ENCODE measurements around the gene PLXDC2.

PLXDC2 gene

DNA sequence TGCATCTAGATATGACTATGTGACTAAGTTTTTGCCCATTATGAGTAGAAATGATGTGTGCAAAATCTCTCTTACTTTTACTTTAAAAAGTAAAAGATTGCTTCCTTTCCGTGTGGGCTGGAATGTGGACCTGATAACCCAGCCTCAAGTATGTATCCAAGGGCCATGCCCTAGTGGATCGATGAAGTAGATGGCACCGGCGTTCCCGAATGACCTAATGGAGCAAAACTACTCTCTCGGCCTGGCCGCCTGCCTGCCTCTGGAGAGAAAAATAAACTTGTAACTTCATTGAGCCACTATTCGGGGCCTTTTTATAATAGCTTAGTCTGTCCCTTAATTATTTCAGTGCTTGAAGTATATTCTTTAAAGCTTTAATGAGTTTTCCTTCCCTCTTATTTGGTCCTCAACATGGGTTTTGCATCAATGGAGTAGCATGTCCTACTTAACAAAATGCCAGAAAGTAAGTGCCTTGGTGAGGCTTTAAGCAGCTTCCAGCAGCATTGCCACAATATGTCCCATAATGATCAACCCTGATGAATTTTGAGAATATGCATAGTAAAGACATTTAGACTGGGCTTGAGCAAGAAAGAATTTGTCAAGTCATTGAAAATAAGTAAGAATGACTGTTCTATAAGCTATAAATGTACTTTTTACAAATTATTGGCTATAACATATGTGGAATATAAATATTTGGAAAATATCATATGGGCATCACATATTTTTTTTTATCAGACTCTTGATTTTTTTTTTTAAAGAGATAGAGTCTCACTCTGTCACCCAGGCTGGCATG, 61.4 kb downstream of the PLXDC2 start:
- CTCF ChIA-PET, result no interaction called here
- no peak for DNase-seq (ENCODE audit: extremely low spot score)
- no peak for TF ChIP-seq FOXM1 (IDR thresholded peaks at IDR 0.05; ENCODE audit: borderline replicate concordance)
- TF ChIP-seq FOXA1 (IDR thresholded peaks at IDR 0.05), result no peak
- POLR2A ChIA-PET, result no interaction called here

DNA sequence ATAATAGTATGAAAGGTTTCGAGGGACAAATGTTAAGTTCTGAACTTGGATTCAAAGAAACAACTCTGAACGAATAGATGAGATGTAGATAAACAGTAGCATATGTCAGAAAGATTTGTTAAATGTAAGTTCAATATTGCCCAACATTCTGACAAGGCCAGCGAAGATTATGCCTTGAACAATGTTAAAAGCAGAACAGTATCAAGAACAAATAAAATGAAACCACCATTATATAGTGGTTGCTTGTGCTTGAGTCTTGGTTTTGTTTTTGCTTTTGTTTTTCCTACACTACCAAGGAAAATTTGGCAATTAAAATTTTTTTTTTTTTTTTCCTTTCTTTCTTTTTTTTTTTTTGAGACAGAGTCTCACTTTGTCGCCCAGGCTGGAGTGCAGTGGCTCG, 66.4 kb downstream of the PLXDC2 start:
- CTCF ChIA-PET, result no interaction called here
- POLR2A ChIA-PET, result no interaction called here

DNA sequence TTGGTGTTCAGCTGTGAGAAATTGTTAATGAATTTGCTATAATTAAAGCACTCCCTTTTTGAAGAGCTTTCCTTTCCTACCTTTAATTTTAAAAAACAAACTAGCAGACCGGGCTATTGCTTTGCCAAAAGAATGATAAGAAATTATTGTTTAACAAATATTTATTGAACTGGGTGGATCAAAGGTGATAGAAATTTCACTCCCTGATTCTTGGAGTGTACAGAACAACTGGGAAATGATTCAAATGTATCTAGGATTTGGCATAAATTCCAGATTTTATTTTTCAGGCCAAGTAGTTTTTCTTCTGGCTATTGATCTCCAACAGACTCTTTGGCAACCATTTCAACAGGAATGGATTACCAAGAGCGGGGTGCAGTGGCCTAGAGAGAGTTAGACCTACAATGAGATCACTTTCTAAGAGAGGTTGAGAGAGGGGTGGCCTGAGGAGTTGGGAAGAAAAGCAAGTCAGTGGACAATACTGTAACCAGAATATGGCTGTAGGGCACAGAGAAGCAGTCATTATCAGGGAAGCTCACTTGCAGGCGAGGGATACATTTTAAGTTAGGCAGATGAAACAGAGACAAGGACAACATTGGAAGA, 71.9 kb downstream of the PLXDC2 start:
- POLR2A ChIA-PET, result no interaction called here
- TF ChIP-seq SP1 (IDR thresholded peaks at IDR 0.05), result no peak
- no peak for TF ChIP-seq ZNF384 (IDR thresholded peaks at IDR 0.05)
- no peak for TF ChIP-seq BHLHE40 (IDR thresholded peaks at IDR 0.05; ENCODE audit: borderline replicate concordance)
- no peak for TF ChIP-seq ARNT (IDR thresholded peaks at IDR 0.05)
- no peak for TF ChIP-seq CTBP1 (IDR thresholded peaks at IDR 0.05; ENCODE audit: borderline replicate concordance)
- no peak for TF ChIP-seq FOXK2 (IDR thresholded peaks at IDR 0.05)
- TF ChIP-seq ELF4 (IDR thresholded peaks at IDR 0.05), result no peak
- TF ChIP-seq L3MBTL2 (conservative IDR thresholded peaks at IDR 0.05), result no peak
- TF ChIP-seq NFRKB (IDR thresholded peaks at IDR 0.05), result no peak
- no peak for TF ChIP-seq FOXM1 (IDR thresholded peaks at IDR 0.05; ENCODE audit: borderline replicate concordance)
- TF ChIP-seq HDGF (IDR thresholded peaks at IDR 0.05; ENCODE audit: borderline replicate concordance), result no peak
- no peak for TF ChIP-seq FOXA1 (IDR thresholded peaks at IDR 0.05)
- TF ChIP-seq, protein P1, sequence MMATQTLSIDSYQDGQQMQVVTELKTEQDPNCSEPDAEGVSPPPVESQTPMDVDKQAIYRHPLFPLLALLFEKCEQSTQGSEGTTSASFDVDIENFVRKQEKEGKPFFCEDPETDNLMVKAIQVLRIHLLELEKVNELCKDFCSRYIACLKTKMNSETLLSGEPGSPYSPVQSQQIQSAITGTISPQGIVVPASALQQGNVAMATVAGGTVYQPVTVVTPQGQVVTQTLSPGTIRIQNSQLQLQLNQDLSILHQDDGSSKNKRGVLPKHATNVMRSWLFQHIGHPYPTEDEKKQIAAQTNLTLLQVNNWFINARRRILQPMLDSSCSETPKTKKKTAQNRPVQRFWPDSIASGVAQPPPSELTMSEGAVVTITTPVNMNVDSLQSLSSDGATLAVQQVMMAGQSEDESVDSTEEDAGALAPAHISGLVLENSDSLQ (IDR thresholded peaks at IDR 0.05), result no peak
- no peak for TF ChIP-seq LEF1 (IDR thresholded peaks at IDR 0.05; ENCODE audit: borderline replicate concordance)
- no peak for TF ChIP-seq TARDBP (IDR thresholded peaks at IDR 0.05)
- TF ChIP-seq SUZ12 (IDR thresholded peaks at IDR 0.05), result no peak
- no peak for DNase-seq (ENCODE audit: extremely low spot score)
- CTCF ChIA-PET, result no interaction called here

More for the DNA sequence above, 66.4 kb downstream of the PLXDC2 start:
- no peak for TF ChIP-seq FOXM1 (IDR thresholded peaks at IDR 0.05; ENCODE audit: borderline replicate concordance)
- no peak for TF ChIP-seq SP1 (IDR thresholded peaks at IDR 0.05)
- DNase-seq (ENCODE audit: extremely low spot score), result no peak

DNA sequence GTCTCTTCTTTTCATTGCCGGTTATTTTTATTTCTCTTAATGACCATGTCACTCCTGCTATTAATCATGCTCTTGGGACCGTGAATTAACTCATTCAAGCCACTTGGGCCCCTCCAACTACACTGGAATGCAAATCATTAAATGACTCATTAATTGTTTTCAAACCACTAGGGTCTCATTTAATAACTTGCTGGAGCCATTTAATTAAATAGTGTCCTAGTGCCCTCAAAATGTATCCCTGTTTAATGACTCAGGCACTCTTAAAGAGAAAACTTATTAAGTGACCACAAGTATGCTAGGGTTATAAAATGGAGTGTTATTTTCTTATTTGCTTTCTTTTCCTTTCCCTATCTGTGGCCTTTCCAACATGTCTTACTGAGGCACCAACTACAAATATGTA, 73.0 kb downstream of the PLXDC2 start:
- no peak for DNase-seq (ENCODE audit: extremely low spot score)
- ChIA-PET POLR2A (no interaction called here), CTCF (no interaction called here)
- no peak for TF ChIP-seq TARDBP (IDR thresholded peaks at IDR 0.05)
- TF ChIP-seq, protein P1 (IDR thresholded peaks at IDR 0.05), result no peak
- TF ChIP-seq ELF4 (IDR thresholded peaks at IDR 0.05), result no peak
- no peak for TF ChIP-seq SP1 (IDR thresholded peaks at IDR 0.05)
- TF ChIP-seq ZNF384 (IDR thresholded peaks at IDR 0.05), result no peak
- TF ChIP-seq ARNT (IDR thresholded peaks at IDR 0.05), result no peak
- no peak for TF ChIP-seq LEF1 (IDR thresholded peaks at IDR 0.05; ENCODE audit: borderline replicate concordance)
- no peak for TF ChIP-seq NFRKB (IDR thresholded peaks at IDR 0.05)
- TF ChIP-seq SUZ12 (IDR thresholded peaks at IDR 0.05), result no peak
- no peak for TF ChIP-seq BHLHE40 (IDR thresholded peaks at IDR 0.05; ENCODE audit: borderline replicate concordance)
- TF ChIP-seq HDGF (IDR thresholded peaks at IDR 0.05; ENCODE audit: borderline replicate concordance), result no peak
- TF ChIP-seq FOXK2 (IDR thresholded peaks at IDR 0.05), result no peak
- TF ChIP-seq L3MBTL2 (conservative IDR thresholded peaks at IDR 0.05), result no peak
- TF ChIP-seq FOXM1 (IDR thresholded peaks at IDR 0.05; ENCODE audit: borderline replicate concordance), result no peak

DNA sequence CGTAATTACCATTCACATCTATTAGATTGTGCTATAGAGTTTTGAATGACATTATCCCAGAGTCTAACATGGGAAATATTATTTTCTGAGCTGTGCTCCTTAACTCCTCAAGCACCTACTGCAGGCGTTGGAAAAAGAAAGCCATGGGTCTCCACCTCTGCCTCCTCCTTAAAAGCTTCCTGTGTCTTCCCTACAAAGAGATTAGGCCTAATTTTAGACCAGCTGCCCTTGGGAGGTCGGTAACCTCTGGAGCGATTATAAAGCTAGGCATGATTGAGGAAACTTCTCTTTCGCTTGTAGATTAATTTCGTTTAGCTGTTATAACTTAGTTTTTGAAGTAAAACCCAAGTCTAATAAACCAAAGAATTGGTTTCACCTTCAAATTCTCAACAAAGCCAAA, 75.2 kb downstream of the PLXDC2 start:
- ChIA-PET CTCF (no interaction called here), POLR2A (no interaction called here)
- TF ChIP-seq FOXK2 (IDR thresholded peaks at IDR 0.05) (no peak), NFRKB (IDR thresholded peaks at IDR 0.05) (no peak), ELF4 (IDR thresholded peaks at IDR 0.05) (no peak), L3MBTL2 (conservative IDR thresholded peaks at IDR 0.05) (no peak), CTBP1 (IDR thresholded peaks at IDR 0.05; ENCODE audit: borderline replicate concordance) (no peak), ARNT (IDR thresholded peaks at IDR 0.05) (no peak), HDGF (IDR thresholded peaks at IDR 0.05; ENCODE audit: borderline replicate concordance) (no peak), SUZ12 (IDR thresholded peaks at IDR 0.05) (no peak), ZNF384 (IDR thresholded peaks at IDR 0.05) (no peak), SP1 (IDR thresholded peaks at IDR 0.05) (no peak), LEF1 (IDR thresholded peaks at IDR 0.05; ENCODE audit: borderline replicate concordance) (no peak), FOXM1 (IDR thresholded peaks at IDR 0.05; ENCODE audit: borderline replicate concordance) (no peak), TARDBP (IDR thresholded peaks at IDR 0.05) (no peak), BHLHE40 (IDR thresholded peaks at IDR 0.05; ENCODE audit: borderline replicate concordance) (no peak)
- TF ChIP-seq, protein P1 (IDR thresholded peaks at IDR 0.05), result no peak
- no peak for DNase-seq (ENCODE audit: extremely low spot score)

DNA sequence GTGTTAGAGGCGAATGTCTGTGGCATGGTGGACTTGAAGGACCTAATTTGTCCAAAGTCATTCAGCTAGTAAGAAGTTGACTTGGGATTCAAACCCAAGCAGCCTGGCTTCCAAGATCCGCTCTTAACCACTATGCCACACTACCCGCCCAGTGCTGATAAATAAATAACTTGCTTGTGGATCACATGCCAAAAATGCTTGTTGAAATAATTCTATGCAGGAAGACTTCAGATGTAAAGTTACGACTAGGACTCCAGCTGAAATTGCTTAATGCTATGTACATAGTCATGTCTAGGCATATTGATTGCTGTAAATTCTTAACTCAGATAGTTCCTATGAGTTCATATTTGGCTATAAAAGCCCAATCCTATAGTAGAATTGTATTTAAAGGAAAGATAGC, 76.0 kb downstream of the PLXDC2 start:
- POLR2A ChIA-PET, result no interaction called here
- no peak for DNase-seq (ENCODE audit: extremely low spot score)
- TF ChIP-seq FOXM1 (IDR thresholded peaks at IDR 0.05; ENCODE audit: borderline replicate concordance) (no peak), ARNT (IDR thresholded peaks at IDR 0.05) (no peak), NFRKB (IDR thresholded peaks at IDR 0.05) (no peak)
- CTCF ChIA-PET, result no interaction called here
